Stomach (tissue), 9 donors: ENCODE measurements around the gene RELL2. TPM values are rescaled to one million over a fixed set of nuclear protein-coding genes. Genes with fewer than 3 reads are reported as not detected.

Experiments
- DNase-seq, 2 donors: peaks; one replicate each; pipeline versions ENCODE4 v3.0.0 to v3.0.0-alpha.2; 2013 to 2019
- H3K27ac ChIP-seq, 5 donors: fragments of 200-600 bp in 4 of 5; sonication (generic) in 4 of 5; one replicate each; pipeline ENCODE4 v1.5.1; 2013 to 2019; ENCODE audit warnings: mild to moderate bottlenecking in 1 of 5, moderate library complexity in 1 of 5
- H3K27me3 ChIP-seq, 3 donors: fragments of 200-600 bp; sonication (generic); one replicate each; pipeline ENCODE4 v1.5.1; 2017 to 2019; ENCODE audit warnings: mixed run types in 1 of 3
- H3K36me3 ChIP-seq, 4 donors: fragments of 200-600 bp; sonication (generic); 1 replicate in 3 of 4; 2 replicates in 1 of 4; pipeline ENCODE4 v1.5.1; 2016 to 2019
- H3K4me1 ChIP-seq, 4 donors: fragments of 200-600 bp; sonication (generic); one replicate each; pipeline ENCODE4 v1.5.1; 2016 to 2019
- H3K4me3 ChIP-seq, 4 donors: fragments of 200-600 bp; sonication (generic) in 3 of 4; one replicate each; pipeline ENCODE4 v1.5.1; 2016 to 2019; ENCODE audit warnings: mild to moderate bottlenecking in 1 of 4
- H3K9me3 ChIP-seq, 4 donors: fragments of 200-600 bp; sonication (generic); one replicate each; pipeline ENCODE4 v1.5.1; 2016 to 2019
- CTCF ChIP-seq, 7 experiments: fragments of 450-650 bp in 4 of 7; fragments of 200-600 bp in 3 of 7; sonication (generic) in 3 of 7; IDR thresholded peaks; one replicate each; pipeline ENCODE4 v1.5.1; 2016 to 2019; ENCODE audit warnings: antibody characterized with exemption in 7 of 7, control low read depth in 2 of 7, mild to moderate bottlenecking in 1 of 7
- EP300 ChIP-seq: sonication (generic); formaldehyde crosslinking; IDR thresholded peaks from one replicate; pipeline ENCODE4 v1.6.1; 2017; ENCODE audit warnings: antibody characterized with exemption
- POLR2A ChIP-seq, 4 donors: fragments of 450-650 bp; IDR thresholded peaks; one replicate each; pipeline ENCODE4 v1.6.1; 2016; ENCODE audit warnings: antibody characterized with exemption in 4 of 4, control low read depth in 2 of 4, mild to moderate bottlenecking in 1 of 4, moderate library complexity in 1 of 4
- POLR2AphosphoS5 ChIP-seq, 3 donors: sonication (generic); formaldehyde crosslinking; IDR thresholded peaks; one replicate each; pipeline ENCODE4 v1.6.1; 2016; ENCODE audit warnings: antibody characterized with exemption in 3 of 3
- WGBS, 5 donors: extraction: QIAGEN DNeasy Blood & Tissue Kit in 3 of 5; methylation state at CpG; one replicate each; pipeline versions ENCODE4 v1.1.5 to v1.1.7; 2013 to 2018; 5-methylcytosine and 5-hydroxymethylcytosine counted together
- intact Hi-C: fragments of 100-400 bp; cut with DNase I; formaldehyde crosslinking; loops from one replicate; pipeline ENCODE4 v1.15.1; 2023; ENCODE audit warnings: low total_unique reads
- polyA plus RNA-seq, 3 donors: library from polyadenylated mRNA; stranded (reverse); fragments of 200-250 nt; gene quantifications; one replicate each; pipeline ENCODE4 v1.2.3, GENCODE V29; 2013
- total RNA-seq, 5 donors: library from RNA; depleted of rRNA; stranded (reverse); fragments of >200 nt; gene quantifications; one replicate each; pipeline versions ENCODE4 v1.1.0 to v1.2.3, GENCODE V29; 2014 to 2016
- donor health status: healthy with polysubstance abuse.
- donor health status: Bipolar disorder and iron deficiency.
- donor health status: healthy.

Gene RELL2
- total and polyA plus RNA-seq, 8 donors = 0.45 to 4.9 (median 1.2) TPM; not detected in 1

DNA sequence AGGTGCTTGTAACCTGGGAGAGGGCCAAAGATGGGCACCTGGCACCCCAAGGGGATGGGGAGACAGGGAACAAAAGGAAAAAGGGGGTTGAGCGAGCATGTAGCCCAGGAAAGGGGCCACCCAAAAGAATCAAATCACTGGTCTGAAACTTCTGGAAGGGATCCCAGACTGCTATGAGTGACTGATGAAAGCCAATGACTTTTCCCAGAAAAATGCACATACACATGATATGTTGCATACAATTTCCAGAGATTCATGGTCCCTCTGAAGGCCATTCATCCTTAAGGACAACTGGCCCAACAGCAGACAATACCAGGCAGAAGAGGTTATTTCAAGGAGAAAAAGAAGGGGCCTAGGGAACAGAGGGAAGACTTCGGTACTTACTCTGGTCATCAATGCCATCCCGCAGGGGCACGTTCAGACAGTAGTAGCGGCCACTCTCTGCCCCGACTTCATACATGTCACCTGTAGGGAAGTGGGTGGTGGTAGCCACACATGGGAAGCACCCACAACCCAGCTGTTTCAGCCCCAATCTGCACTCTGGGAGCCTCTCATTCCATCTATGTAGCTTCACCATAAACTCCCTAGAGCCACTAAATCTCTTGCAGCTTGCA, 8.5 kb upstream of the RELL2 start:
- Histone ChIP-seq H3K9me3 (no peaks in the 10 kb centered on the region), H3K36me3 (peaks cover 56 to 86% (median 80%) of the 10 kb centered on the region in 4 donors), H3K4me1 (peaks cover 0 to 17% (median 6%) of the 10 kb centered on the region in 4 donors), H3K4me3 (no peak overlapping the region), H3K27ac (no peak overlapping the region), H3K27me3 (no peaks in the 10 kb centered on the region)
- intact Hi-C loops = no loop called here
- DNase-seq = no peak
- TF ChIP-seq EP300 (no peak), POLR2AphosphoS5 (IDR thresholded peaks at IDR 0.05) (no peak), POLR2A (IDR thresholded peaks at IDR 0.05) (no peak), CTCF (IDR thresholded peaks at IDR 0.05) (no peak)
- WGBS, 5 donors = 97 to 99% (median 97%) methylated on average over 4 to 6 of the region's 6 CpGs

DNA sequence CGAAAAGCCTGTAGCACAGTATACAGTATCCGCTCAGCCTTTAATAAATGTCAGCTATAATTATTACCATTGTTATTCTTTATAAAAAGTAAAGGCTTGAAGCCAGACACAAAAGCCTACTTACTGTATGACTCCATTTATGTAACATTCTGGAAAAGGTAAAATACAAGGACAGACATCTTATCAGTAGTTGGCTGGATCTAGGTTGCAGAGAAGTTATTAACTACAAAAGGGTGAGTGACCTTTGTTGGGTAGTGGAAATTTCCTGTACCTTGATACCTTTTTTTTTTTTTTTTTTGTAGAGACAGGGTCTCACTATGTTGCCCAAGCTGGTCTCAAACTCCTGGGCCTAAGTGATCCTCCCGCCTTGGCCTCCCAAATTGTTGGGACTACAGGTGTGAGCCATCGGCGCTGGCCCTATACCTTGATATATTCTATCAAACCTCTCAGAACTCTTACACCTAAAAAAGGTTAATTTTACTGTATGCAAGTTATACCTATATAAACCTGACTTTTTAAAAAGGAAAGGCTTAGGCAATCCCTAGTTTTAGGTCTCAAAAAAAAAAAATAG, 6.1 kb upstream of the RELL2 start:
- no peak for TF ChIP-seq POLR2A (IDR thresholded peaks at IDR 0.05)
- TF ChIP-seq POLR2AphosphoS5 (IDR thresholded peaks at IDR 0.05) = no peak
- TF ChIP-seq EP300 = no peak
- TF ChIP-seq CTCF (IDR thresholded peaks at IDR 0.05) = no peak
- Histone ChIP-seq H3K27me3 (no peaks in the 10 kb centered on the region), H3K9me3 (no peaks in the 10 kb centered on the region), H3K36me3 (peaks cover 34 to 63% (median 56%) of the 10 kb centered on the region in 4 donors), H3K4me3 (no peak overlapping the region), H3K27ac (no peak overlapping the region), H3K4me1 (peaks cover 12 to 36% (median 23%) of the 10 kb centered on the region in 4 donors)
- DNase-seq = no peak
- WGBS, 5 donors = 96 to 97% (median 96%) methylated on average over 5 of the region's 5 CpGs
- intact Hi-C loops = no loop called here

DNA sequence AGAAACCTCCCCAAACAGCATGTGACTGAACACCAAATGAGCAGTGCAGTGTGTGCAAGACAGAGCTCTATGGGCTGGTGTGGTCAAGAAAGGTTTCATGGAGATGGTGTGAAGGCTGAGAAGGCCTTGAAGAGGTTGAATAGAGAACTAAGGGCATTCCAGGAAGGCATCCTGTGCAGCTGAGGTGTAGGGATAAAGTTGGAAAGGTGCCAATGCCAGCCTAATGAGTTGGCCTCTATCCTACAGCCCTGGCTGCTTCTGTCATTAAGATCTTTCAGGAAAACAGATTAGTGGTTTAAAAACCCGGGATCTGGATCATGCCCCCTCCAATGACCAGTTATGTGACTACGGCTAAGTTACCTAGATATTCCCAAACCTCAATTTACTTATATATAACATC, 4.1 kb upstream of the RELL2 start:
- Histone ChIP-seq H3K9me3 (no peaks in the 10 kb centered on the region), H3K4me3 (no peak overlapping the region), H3K27ac (no peak overlapping the region), H3K27me3 (peaks cover 0 to 4% (median 0%) of the 10 kb centered on the region in 3 donors), H3K36me3 (peaks cover 21 to 43% (median 36%) of the 10 kb centered on the region in 4 donors), H3K4me1 (peaks cover 17 to 50% (median 36%) of the 10 kb centered on the region in 4 donors)
- 89 to 95% (median 93%) methylated on average over 2 of the region's 2 CpGs for WGBS, 5 donors
- intact Hi-C loops = no loop called here
- DNase-seq = no peak
- no peak for TF ChIP-seq POLR2AphosphoS5 (IDR thresholded peaks at IDR 0.05)
- no peak for TF ChIP-seq POLR2A (IDR thresholded peaks at IDR 0.05)
- no peak for TF ChIP-seq CTCF (IDR thresholded peaks at IDR 0.05)

DNA sequence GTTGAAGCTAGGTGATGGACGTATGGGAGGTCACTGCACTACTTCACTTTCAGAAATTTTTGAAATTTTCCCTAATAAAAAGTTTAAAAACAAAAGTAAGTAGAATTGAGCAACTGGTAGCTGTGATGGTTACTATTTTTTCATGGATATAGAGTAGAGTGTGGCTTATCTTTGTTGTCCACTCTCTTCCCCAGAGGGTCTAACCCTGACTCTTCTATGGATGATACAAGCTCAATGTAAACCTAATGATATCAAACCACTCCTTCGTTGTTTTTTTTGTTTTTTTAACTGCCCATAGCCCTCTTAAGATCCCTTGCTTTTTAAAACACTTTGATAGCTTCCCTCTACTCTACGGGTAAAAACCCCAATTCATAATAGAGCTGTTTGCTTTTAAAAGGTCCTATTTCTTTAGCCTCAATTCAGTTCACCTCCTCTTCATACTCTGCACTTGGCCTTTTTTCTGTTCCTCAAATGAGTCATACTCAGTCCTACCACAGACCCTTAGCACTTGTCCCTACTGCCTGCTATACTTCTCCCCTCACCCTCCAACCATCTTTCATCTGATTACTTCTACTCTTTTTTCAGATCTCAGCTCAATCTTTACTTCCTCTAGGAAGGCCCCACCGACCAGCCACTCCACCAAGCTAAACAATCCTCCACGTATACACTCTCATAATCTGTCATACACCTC, 2.8 kb upstream of the RELL2 start:
- Histone ChIP-seq H3K4me1 (peaks cover 19 to 56% (median 44%) of the 10 kb centered on the region in 4 donors), H3K36me3 (peaks cover 9 to 29% (median 23%) of the 10 kb centered on the region in 4 donors), H3K4me3 (no peak overlapping the region), H3K27me3 (peaks cover 0 to 10% (median 0%) of the 10 kb centered on the region in 3 donors), H3K9me3 (no peaks in the 10 kb centered on the region), H3K27ac (no peak overlapping the region)
- no peak for DNase-seq
- WGBS, 5 donors = 73 to 80% (median 74%) methylated on average over 5 of the region's 5 CpGs
- intact Hi-C loops = no loop called here
- TF ChIP-seq EP300 = no peak
- no peak for TF ChIP-seq POLR2A (IDR thresholded peaks at IDR 0.05)
- no peak for TF ChIP-seq POLR2AphosphoS5 (IDR thresholded peaks at IDR 0.05)
- TF ChIP-seq CTCF (IDR thresholded peaks at IDR 0.05) = no peak
